CD4-positive, alpha-beta T cell treated with Interleukin-1 beta for 1 hour (primary cell): ENCODE data around the gene HTATIP2.
"Not testable (repeated sequence)": the region's sequence is repeated elsewhere in the genome, so short reads cannot be mapped to it uniquely, and the experiment has no call there.

Experiments
- DNase-seq, 2 donors: peaks; one replicate each; pipeline ENCODE4 v3.0.0-alpha.2; 2020 to 2022

HTATIP2 gene

DNA sequence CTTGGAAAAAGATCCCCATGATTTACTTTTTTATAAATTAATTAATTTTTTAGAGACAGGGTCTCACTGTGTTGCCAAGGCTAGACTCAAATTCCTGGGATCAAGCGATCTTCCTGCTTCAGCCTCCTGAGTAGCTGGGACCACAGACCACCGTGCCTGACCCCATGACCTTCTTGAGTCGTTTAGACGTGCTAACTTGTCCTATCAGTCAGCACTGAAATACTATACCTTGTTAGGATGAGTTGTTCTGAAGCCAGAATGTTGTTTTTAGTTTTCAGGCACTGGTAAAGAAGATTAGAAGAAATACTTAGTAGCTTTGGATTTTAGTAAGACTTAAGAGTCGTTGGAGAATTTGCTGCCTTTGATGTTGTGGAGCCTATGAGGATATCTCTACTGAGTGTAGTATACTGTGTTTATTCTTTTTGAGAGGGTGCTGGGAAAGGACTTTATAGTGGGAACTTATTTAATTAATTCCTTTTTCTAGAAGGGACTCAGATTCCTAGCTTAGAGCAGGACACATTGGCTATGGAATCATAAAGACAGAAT lies 8.6 kb downstream of the HTATIP2 start:
- DNase-seq, result no peak

GRCh38 chr11:20373147-20373546 lies 9.6 kb downstream of the HTATIP2 start:
- no peak for DNase-seq

GRCh38 chr11:20373568-20374209 lies 10.2 kb downstream of the HTATIP2 start:
- no peak for DNase-seq

DNA sequence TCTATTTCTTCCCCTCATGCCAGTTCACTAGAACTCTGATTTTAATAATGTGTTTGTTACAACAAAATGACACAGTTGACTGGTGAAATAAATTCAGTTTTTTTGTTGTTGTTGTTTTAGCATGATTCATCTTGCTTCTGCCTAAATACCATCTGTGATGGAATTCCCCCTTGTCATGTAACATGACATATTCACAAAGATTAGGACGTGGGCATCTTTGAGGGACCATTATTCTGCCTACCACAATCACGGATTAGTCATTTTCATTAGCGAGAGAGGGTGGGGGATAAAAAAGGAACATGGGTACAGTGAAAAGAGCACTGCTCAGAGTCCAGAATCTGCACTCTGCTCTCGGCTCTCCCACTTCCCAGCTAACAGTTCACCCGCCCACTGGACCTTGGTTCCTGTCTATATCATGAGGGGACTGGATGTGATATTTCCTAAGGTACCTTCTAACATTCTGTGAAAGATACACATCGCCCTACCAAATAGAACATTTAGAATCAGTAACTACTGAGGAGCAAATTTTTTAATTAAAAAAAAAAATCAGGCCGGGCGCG lies 11.3 kb downstream of the HTATIP2 start:
- no peak for DNase-seq

GRCh38 chr11:20376162-20376730 lies 12.7 kb downstream of the HTATIP2 start:
- no peak for DNase-seq

GRCh38 chr11:20385996-20386395 lies 22.5 kb downstream of the HTATIP2 start:
- DNase-seq, result not testable (repeated sequence)

- peak; percentile 97 for DNase-seq
Measured at GRCh38 chr11:20387261-20388095, 24.0 kb downstream of the HTATIP2 start, which contains the start of gene PRMT3. Gene PRMT3, plus strand, starts transcription at chr11:20387716. Its CDS starts 31 bp downstream, at chr11:20387747.

GRCh38 chr11:20388096-20389055 lies 24.9 kb downstream of the HTATIP2 start:
- DNase-seq, result peak in 1 of 2 donors; percentile 2

DNA sequence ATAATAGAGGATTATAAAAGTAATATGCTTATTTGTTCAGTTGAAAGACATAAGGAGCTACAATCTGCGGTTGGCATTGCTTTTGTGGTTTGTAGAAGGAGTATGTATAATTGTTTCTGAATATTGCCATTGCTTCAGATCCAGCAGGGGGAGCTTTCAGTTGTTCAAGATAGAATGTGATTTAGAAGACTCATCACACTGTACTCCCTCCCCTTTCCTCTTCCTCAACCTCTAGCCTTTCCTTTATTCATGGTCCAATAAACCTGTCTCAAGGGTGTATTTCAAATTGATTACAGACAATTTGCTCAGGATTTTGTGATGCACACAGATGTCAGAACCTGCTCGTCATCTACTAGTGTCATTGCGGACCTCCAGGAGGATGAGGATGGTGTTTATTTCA lies 33.8 kb downstream of the HTATIP2 start:
- DNase-seq, result peak in 1 of 2 donors; percentile 44

DNA sequence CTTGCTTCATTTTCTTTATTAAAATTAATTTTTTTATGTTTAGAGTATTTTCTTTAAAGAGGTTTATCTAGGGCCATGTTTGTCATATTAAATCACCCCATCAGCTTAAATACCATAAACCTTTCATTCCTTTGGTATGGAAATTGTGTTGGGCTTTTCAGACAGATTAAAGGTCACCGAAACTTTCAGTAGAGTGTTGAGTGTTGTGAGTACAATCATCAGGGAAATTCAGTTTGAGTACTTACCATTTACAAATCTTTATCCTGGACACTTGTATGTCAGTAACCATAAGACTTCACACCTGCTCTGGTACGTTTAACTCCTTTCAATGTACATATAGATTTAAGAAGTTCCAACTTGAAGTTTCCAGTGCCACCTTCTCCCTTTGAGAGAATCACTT lies 36.0 kb downstream of the HTATIP2 start:
- DNase-seq, result no peak

GRCh38 chr11:20403059-20403458 lies 39.5 kb downstream of the HTATIP2 start:
- no peak for DNase-seq

- no peak for DNase-seq
Measured at GRCh38 chr11:20406484-20406883, 43.0 kb downstream of the HTATIP2 start.

DNA sequence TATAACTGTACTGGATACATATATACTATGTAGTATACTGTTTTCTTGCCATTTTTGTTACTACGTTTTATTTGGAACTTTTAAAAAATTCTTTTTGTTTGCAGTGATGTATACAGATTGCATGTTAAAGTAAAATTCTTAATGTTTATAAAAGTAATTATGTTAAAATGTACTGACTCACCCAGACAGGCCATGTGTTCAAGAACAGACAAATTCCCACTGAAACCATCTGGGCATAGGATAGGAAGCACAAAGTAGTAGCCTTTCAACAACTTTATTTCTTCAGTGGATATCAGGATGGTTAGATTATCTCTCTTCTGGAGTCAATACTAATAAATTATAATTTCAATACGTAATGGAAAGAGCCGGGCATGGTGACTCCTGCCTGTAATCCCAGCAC lies 43.8 kb downstream of the HTATIP2 start:
- DNase-seq, result no peak

DNA sequence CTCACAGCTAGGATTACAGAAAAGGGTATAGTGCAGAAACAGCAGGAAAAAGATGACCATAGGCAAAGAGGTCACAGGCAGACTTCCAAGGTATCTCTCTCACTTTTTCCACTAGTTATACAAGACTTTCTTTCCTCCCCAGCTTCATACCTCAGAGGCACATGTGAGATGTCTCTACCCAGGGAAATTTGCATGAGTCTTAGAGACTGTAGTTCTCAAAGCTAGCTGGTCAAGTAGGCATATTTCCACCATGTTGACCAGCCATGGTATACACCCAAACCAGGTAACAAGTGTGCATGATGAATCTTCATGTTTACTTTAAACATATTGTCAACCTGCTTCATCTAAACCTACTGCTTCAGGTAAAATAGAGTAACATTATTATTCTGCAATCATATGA lies 51.9 kb downstream of the HTATIP2 start:
- DNase-seq, result no peak

DNA sequence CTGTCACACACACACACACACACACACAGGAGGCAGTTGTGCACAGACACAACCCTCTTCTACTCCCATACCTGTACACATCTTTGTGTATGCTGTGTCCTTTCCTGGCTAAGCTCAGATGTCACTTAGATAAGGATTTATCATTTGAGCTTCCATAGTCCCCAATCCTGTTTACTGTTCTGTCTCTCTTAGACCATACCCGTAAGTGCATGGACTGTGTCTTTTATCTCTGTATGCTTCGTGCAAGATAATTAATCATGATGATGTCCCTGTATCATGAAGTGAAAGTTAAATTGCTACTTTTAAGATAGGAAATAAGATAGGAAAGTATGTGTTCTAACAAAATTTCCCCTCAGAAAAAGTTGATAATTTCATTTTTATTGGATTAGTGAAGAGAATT lies 54.3 kb downstream of the HTATIP2 start:
- DNase-seq, result no peak

DNA sequence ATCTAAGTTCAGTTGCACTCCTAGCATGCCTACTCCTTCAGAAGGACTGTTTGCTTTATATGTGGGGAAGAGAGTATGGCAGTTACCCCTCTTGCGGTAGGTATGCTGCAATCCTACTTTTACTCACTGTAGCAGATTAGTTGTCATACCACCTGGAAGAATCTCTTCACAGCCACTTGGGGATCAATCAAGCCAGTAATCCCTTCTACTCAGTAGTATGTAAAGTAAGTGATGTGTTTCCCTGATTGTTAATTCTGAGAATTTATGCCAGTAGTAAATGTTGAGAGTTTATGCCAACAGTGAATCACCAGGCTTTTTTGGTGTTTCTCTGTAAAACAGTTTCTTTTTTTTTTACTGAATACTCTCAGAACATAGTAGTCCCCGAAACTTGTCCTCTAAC lies 58.4 kb downstream of the HTATIP2 start:
- no peak for DNase-seq

DNA sequence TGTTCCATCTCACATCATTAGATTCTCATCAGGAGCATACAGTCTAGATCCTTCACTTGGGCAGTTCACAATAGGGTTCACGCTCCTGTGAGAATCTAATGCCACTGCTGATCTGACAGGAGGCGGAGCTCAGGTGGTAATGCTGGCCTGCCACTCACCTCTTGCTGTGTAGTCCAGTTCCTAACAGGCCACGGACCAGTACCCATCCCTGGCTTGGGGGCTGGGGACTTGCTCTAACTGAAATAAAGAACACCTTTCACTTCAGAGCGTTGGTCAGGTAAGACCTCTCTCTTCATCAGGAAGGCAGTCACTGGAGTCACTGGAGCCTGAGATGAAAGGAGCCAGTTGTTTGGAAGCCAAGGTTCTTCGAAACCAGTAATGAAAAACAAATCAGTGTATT lies 65.7 kb downstream of the HTATIP2 start:
- no peak for DNase-seq
